ENCODE data around the gene CUBN.
A peak's percentile ranks its signal among the peaks of the same experiment; 100 is the strongest.
"Not testable (repeated sequence)": the region's sequence is repeated elsewhere in the genome, so short reads cannot be mapped to it uniquely, and the experiment has no call there.

The CUBN gene

DNA sequence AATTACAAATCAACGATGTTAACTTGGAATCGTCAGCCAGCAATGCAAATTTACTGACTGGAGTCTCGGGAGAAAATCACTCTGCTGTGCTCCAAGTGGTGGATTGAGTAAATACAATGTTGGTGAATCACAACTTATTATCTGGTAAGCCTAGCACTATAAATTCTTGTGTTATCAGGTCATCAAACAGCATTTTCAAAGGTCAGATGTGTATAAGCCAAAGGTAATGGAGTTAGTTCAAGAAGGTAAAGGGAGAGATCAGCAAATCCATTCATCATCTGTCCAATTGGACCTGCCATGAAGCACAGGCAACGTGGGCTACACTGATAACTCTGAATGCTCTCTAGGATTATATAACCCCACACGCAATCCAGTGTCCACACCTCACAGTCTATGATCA, 13.9 kb downstream of the CUBN start:
- peak; percentile 65; the same call in 1 of the 2 replicates for TF ChIP-seq MEIS1 (CRISPR knock-in tag; IDR thresholded peaks at IDR 0.05; ENCODE audit: borderline replicate concordance)
- peak; percentile 7; the same call in 1 of the 2 replicates for TF ChIP-seq ZNF629 (tag by site-specific recombination; IDR thresholded peaks at IDR 0.05)
- TF ChIP-seq, protein P1, sequence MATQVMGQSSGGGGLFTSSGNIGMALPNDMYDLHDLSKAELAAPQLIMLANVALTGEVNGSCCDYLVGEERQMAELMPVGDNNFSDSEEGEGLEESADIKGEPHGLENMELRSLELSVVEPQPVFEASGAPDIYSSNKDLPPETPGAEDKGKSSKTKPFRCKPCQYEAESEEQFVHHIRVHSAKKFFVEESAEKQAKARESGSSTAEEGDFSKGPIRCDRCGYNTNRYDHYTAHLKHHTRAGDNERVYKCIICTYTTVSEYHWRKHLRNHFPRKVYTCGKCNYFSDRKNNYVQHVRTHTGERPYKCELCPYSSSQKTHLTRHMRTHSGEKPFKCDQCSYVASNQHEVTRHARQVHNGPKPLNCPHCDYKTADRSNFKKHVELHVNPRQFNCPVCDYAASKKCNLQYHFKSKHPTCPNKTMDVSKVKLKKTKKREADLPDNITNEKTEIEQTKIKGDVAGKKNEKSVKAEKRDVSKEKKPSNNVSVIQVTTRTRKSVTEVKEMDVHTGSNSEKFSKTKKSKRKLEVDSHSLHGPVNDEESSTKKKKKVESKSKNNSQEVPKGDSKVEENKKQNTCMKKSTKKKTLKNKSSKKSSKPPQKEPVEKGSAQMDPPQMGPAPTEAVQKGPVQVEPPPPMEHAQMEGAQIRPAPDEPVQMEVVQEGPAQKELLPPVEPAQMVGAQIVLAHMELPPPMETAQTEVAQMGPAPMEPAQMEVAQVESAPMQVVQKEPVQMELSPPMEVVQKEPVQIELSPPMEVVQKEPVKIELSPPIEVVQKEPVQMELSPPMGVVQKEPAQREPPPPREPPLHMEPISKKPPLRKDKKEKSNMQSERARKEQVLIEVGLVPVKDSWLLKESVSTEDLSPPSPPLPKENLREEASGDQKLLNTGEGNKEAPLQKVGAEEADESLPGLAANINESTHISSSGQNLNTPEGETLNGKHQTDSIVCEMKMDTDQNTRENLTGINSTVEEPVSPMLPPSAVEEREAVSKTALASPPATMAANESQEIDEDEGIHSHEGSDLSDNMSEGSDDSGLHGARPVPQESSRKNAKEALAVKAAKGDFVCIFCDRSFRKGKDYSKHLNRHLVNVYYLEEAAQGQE (tag by site-specific recombination; IDR thresholded peaks at IDR 0.05), result no peak
- no peak for TF ChIP-seq ZNF433 (tag by site-specific recombination; IDR thresholded peaks at IDR 0.05; ENCODE audit: low read depth)
- TF ChIP-seq HOXD13 (CRISPR knock-in tag; IDR thresholded peaks at IDR 0.05; ENCODE audit: borderline replicate concordance), result peak; percentile 51; the same call in 1 of the 2 replicates
- TF ChIP-seq, protein P2, sequence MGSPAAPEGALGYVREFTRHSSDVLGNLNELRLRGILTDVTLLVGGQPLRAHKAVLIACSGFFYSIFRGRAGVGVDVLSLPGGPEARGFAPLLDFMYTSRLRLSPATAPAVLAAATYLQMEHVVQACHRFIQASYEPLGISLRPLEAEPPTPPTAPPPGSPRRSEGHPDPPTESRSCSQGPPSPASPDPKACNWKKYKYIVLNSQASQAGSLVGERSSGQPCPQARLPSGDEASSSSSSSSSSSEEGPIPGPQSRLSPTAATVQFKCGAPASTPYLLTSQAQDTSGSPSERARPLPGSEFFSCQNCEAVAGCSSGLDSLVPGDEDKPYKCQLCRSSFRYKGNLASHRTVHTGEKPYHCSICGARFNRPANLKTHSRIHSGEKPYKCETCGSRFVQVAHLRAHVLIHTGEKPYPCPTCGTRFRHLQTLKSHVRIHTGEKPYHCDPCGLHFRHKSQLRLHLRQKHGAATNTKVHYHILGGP (tag by site-specific recombination; IDR thresholded peaks at IDR 0.05), result peak; percentile 71
- no peak for TF ChIP-seq ZNF544 (tag by site-specific recombination; IDR thresholded peaks at IDR 0.05)
- peaks cover 5% of the 10 kb centered on the region; the same call in 1 of the 2 replicates for H3K4me1 ChIP-seq (ENCODE audit: control insufficient read depth, insufficient read depth, low read length)
- no peak overlapping the region for H3K27ac ChIP-seq (ENCODE audit: extremely low read depth, low read depth, low read length)
- H3K9me3 ChIP-seq (ENCODE audit: control insufficient read depth, insufficient read depth, low read depth, low read length), result no peaks in the 10 kb centered on the region
- H3K36me3 ChIP-seq (ENCODE audit: control insufficient read depth in 2 of 2, insufficient read depth in 1 of 2, low read length in 2 of 2), result no peaks in the 10 kb centered on the region
- ChIA-PET CTCF (interaction anchor here (0.7 to 1.3 kb wide), 5 partner anchors 11 to 170 kb away, joined by 3 to 5 read pairs (median 4); no protein-coding TSS in a partner anchor), POLR2A (interaction anchor here (0.7 kb wide), 2 partner anchors 57 to 180 kb away, joined by 4 to 6 read pairs; no protein-coding TSS in a partner anchor)
- H3K4me3 ChIP-seq (ENCODE audit: low read depth, low read length), result no peak overlapping the region; the same call in 1 of the 2 replicates

DNA sequence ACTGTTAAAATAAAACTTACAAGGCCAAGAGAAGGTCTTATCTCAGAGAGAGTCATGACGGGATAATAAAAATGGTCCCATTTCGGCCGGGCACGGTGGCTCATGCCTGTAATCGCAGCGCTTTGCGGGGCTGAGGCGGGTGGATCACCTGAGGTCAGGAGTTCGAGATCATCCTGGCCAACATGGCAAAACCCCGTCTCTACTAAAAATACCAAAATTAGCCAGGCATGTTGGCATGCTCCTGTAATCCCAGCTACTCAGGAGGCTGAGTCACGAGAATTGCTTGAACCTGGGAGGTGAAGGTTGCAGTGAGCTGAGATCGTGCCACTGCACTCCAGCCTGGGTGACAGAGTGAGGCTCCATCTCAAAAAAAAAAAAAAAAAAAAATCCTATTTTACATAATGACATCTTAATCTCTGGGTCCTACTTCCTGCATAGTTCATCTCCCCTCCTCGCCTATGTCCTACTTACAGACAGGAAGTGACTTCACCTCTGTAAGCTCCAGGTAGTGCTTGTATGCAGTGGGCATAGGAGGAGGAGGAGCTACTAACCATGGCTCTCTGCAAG, 14.7 kb downstream of the CUBN start:
- H3K4me3 ChIP-seq (ENCODE audit: low read depth, low read length), result not testable (repeated sequence)
- TF ChIP-seq ZBTB20 (tag by site-specific recombination; IDR thresholded peaks at IDR 0.05), result 0 out of 2 replicates have a peak, but pooled peaks have one; percentile 20
- peak; percentile 43 for TF ChIP-seq GFI1B (tag by site-specific recombination; IDR thresholded peaks at IDR 0.05)
- TF ChIP-seq ZNF2 (tag by site-specific recombination; IDR thresholded peaks at IDR 0.05), result 0 out of 2 replicates have a peak, but pooled peaks have one; percentile 61
- peak; percentile 69; the same call in 1 of the 2 replicates for TF ChIP-seq ZNF24 (tag by site-specific recombination; IDR thresholded peaks at IDR 0.05)
- TF ChIP-seq GLIS1 (tag by site-specific recombination; IDR thresholded peaks at IDR 0.05), result 0 out of 2 replicates have a peak, but pooled peaks have one; percentile 16
- TF ChIP-seq, protein P3, sequence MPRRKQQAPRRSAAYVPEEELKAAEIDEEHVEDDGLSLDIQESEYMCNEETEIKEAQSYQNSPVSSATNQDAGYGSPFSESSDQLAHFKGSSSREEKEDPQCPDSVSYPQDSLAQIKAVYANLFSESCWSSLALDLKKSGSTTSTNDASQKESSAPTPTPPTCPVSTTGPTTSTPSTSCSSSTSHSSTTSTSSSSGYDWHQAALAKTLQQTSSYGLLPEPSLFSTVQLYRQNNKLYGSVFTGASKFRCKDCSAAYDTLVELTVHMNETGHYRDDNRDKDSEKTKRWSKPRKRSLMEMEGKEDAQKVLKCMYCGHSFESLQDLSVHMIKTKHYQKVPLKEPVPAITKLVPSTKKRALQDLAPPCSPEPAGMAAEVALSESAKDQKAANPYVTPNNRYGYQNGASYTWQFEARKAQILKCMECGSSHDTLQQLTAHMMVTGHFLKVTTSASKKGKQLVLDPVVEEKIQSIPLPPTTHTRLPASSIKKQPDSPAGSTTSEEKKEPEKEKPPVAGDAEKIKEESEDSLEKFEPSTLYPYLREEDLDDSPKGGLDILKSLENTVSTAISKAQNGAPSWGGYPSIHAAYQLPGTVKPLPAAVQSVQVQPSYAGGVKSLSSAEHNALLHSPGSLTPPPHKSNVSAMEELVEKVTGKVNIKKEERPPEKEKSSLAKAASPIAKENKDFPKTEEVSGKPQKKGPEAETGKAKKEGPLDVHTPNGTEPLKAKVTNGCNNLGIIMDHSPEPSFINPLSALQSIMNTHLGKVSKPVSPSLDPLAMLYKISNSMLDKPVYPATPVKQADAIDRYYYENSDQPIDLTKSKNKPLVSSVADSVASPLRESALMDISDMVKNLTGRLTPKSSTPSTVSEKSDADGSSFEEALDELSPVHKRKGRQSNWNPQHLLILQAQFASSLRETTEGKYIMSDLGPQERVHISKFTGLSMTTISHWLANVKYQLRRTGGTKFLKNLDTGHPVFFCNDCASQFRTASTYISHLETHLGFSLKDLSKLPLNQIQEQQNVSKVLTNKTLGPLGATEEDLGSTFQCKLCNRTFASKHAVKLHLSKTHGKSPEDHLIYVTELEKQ (tag by site-specific recombination; IDR thresholded peaks at IDR 0.05; ENCODE audit: borderline replicate concordance), result peak; percentile 39; the same call in 1 of the 2 replicates
- peak; percentile 67; the same call in 1 of the 2 replicates for TF ChIP-seq ZXDB (tag by site-specific recombination; IDR thresholded peaks at IDR 0.05)
- TF ChIP-seq ZNF202 (tag by site-specific recombination; IDR thresholded peaks at IDR 0.05; ENCODE audit: borderline replicate concordance), result 0 out of 2 replicates have a peak, but pooled peaks have one; percentile 67
- TF ChIP-seq, protein P4, sequence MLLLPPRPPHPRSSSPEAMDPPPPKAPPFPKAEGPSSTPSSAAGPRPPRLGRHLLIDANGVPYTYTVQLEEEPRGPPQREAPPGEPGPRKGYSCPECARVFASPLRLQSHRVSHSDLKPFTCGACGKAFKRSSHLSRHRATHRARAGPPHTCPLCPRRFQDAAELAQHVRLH (tag by site-specific recombination; IDR thresholded peaks at IDR 0.05), result peak; percentile 87
- TF ChIP-seq, protein P5, sequence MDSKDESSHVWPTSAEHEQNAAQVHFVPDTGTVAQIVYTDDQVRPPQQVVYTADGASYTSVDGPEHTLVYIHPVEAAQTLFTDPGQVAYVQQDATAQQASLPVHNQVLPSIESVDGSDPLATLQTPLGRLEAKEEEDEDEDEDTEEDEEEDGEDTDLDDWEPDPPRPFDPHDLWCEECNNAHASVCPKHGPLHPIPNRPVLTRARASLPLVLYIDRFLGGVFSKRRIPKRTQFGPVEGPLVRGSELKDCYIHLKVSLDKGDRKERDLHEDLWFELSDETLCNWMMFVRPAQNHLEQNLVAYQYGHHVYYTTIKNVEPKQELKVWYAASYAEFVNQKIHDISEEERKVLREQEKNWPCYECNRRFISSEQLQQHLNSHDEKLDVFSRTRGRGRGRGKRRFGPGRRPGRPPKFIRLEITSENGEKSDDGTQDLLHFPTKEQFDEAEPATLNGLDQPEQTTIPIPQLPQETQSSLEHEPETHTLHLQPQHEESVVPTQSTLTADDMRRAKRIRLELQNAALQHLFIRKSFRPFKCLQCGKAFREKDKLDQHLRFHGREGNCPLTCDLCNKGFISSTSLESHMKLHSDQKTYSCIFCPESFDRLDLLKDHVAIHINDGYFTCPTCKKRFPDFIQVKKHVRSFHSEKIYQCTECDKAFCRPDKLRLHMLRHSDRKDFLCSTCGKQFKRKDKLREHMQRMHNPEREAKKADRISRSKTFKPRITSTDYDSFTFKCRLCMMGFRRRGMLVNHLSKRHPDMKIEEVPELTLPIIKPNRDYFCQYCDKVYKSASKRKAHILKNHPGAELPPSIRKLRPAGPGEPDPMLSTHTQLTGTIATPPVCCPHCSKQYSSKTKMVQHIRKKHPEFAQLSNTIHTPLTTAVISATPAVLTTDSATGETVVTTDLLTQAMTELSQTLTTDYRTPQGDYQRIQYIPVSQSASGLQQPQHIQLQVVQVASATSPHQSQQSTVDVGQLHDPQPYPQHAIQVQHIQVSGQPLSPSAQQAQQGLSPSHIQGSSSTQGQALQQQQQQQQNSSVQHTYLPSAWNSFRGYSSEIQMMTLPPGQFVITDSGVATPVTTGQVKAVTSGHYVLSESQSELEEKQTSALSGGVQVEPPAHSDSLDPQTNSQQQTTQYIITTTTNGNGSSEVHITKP (tag by site-specific recombination; IDR thresholded peaks at IDR 0.05), result peak; percentile 72
- TF ChIP-seq OSR2 (tag by site-specific recombination; IDR thresholded peaks at IDR 0.05), result peak; percentile 52; the same call in 1 of the 2 replicates
- peak; percentile 80 for TF ChIP-seq ZNF394 (tag by site-specific recombination; IDR thresholded peaks at IDR 0.05; ENCODE audit: borderline replicate concordance)
- TF ChIP-seq ZNF239 (tag by site-specific recombination; IDR thresholded peaks at IDR 0.05), result peak; percentile 92
- peak; percentile 33; the same call in 1 of the 2 replicates for TF ChIP-seq ZNF366 (tag by site-specific recombination; conservative IDR thresholded peaks at IDR 0.05)

More for the DNA sequence above, 14.7 kb downstream of the CUBN start:
- H3K9me3 ChIP-seq (ENCODE audit: control insufficient read depth, insufficient read depth, low read depth, low read length); H3K4me1 ChIP-seq (ENCODE audit: control insufficient read depth, insufficient read depth, low read length); H3K36me3 ChIP-seq (ENCODE audit: control insufficient read depth in 2 of 2, insufficient read depth in 1 of 2, low read length in 2 of 2): not testable (repeated sequence)
- ChIA-PET POLR2A (interaction anchor here (0.7 to 0.9 kb wide), 4 partner anchors 52 to 179 kb away, joined by 3 to 10 read pairs (median 5); partner anchors contain the start of gene VIM), CTCF (interaction anchor here (0.6 to 0.9 kb wide), 3 partner anchors 164 to 1295 kb away, joined by 3 to 4 read pairs (median 3); no protein-coding TSS in a partner anchor)
- H3K27ac ChIP-seq (ENCODE audit: extremely low read depth, low read depth, low read length), result peak overlapping the region; percentile 37; the same call in 1 of the 2 replicates
